Esophagus squamous epithelium (tissue), 4 donors: ENCODE data around the gene ZNF800.

Experiments used
- POLR2A ChIP-seq, 4 donors: fragments of 450-650 bp; IDR thresholded peaks; one replicate each; pipeline ENCODE4 v1.6.1; 2017; ENCODE audit warnings: antibody characterized with exemption in 4 of 4, mild to moderate bottlenecking in 4 of 4, moderate library complexity in 3 of 4
- TF ChIP-seq, protein P1 (sequence below), 6 experiments: fragments of 450-650 bp in 4 of 6; fragments of 200-600 bp in 2 of 6; sonication (generic) in 2 of 6; IDR thresholded peaks; one replicate each; pipeline ENCODE4 v1.5.1; 2016 to 2019; ENCODE audit warnings: antibody characterized with exemption in 6 of 6, mild to moderate bottlenecking in 4 of 6, moderate library complexity in 4 of 6

- TF ChIP-seq, protein P1, sequence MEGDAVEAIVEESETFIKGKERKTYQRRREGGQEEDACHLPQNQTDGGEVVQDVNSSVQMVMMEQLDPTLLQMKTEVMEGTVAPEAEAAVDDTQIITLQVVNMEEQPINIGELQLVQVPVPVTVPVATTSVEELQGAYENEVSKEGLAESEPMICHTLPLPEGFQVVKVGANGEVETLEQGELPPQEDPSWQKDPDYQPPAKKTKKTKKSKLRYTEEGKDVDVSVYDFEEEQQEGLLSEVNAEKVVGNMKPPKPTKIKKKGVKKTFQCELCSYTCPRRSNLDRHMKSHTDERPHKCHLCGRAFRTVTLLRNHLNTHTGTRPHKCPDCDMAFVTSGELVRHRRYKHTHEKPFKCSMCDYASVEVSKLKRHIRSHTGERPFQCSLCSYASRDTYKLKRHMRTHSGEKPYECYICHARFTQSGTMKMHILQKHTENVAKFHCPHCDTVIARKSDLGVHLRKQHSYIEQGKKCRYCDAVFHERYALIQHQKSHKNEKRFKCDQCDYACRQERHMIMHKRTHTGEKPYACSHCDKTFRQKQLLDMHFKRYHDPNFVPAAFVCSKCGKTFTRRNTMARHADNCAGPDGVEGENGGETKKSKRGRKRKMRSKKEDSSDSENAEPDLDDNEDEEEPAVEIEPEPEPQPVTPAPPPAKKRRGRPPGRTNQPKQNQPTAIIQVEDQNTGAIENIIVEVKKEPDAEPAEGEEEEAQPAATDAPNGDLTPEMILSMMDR (IDR thresholded peaks at IDR 0.05) = no peak
- no peak for TF ChIP-seq POLR2A (IDR thresholded peaks at IDR 0.05)
These were observed 26.7 kb upstream of the ZNF800 start for GRCh38 chr7:127419196-127419595.
